GM23248 (cell line): ENCODE results near the gene REC8.

Source experiments
- EZH2 ChIP-seq: fragments of 200-600 bp; sonication (generic); IDR thresholded peaks from 2 replicates; pipeline ENCODE4 v1.6.1; 2018; ENCODE audit warnings: antibody characterized with exemption, mild to moderate bottlenecking; ENCODE audit not compliant: insufficient read depth, poor library complexity, severe bottlenecking
- EZH2phosphoT487 ChIP-seq: fragments of 200-600 bp; sonication (generic); IDR thresholded peaks from 2 replicates; pipeline ENCODE4 v1.6.1; 2018; ENCODE audit warnings: antibody characterized with exemption, moderate library complexity, mild to moderate bottlenecking, low read depth; ENCODE audit not compliant: insufficient read depth

- TF ChIP-seq EZH2 = no peak
- no peak for TF ChIP-seq EZH2phosphoT487
Observed at GRCh38 chr14:24144451-24144850, 27.4 kb upstream of the REC8 start.
